ENCODE results near the gene FHIP2A. TPM values are rescaled to one million over a fixed set of nuclear protein-coding genes. Genes with fewer than 3 reads are reported as not detected.

FHIP2A gene
- total RNA-seq, 1 donor = 47.1 TPM

DNA sequence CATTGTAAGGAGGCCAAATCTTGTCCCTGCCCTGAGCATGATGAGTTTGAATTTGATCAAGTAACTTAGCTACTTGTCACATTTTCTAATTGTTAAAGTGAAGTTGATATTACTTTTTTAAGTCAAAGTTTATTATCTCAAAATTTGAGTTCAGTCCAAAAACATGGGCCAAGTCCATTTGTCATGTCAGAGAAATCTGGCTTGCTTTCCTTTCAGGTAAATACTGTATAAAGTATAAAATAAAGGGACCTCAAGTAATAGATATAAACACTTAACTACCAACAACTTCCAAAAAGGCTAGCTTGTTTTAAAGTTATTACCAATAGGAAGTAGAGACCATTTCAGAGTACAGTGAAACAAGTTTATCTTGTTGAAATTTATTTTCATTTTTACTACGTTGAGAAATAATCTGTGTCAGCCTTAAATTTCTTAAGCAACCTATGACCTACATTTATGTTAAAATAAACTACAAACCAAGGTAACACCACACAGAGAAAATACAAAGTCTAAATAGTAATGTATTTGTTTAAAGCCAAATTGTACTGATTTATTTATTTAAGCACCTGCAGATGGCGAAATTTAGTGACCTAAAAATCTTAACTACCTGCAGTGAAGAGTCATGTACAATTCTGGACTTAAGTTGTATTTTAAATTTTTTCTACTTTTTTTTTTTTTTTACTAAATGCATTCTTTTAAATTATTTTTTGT lies 36.5 kb downstream of the FHIP2A start:
- Histone ChIP-seq H3K4me3 (ENCODE audit: low read length) (no peak overlapping the region), H3K9me3 (ENCODE audit: low read depth, low read length) (no peaks in the 10 kb centered on the region), H3K4me1 (ENCODE audit: insufficient read depth, low read length) (no peaks in the 10 kb centered on the region), H3K27me3 (ENCODE audit: insufficient read depth, low read length) (no peaks in the 10 kb centered on the region)

GRCh38 chr10:114859222-114859621 lies 37.6 kb downstream of the FHIP2A start:
- Histone ChIP-seq H3K27me3 (ENCODE audit: insufficient read depth, low read length) (no peaks in the 10 kb centered on the region), H3K4me1 (ENCODE audit: insufficient read depth, low read length) (no peaks in the 10 kb centered on the region), H3K4me3 (ENCODE audit: low read length) (no peak overlapping the region), H3K9me3 (ENCODE audit: low read depth, low read length) (no peaks in the 10 kb centered on the region)

DNA sequence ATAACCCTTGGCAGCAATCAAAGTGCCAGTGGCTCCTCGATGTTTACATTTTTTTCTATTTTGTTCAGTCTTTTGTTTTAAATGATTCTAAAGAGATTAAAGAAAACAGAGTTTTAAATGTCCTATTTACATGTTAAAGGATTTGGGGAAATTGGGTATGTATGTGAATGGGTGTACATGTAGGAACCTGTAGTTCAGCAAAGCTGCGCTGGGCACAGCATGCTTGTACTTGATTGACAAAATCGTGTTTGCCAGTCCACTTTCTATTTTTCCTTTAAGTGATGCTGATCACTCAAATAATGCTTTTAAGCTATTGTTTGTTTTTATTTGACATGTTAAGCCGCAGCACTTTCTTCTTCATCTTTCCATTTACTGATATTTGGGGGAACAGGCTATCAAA lies 40.9 kb downstream of the FHIP2A start:
- no peaks in the 10 kb centered on the region for H3K9me3 ChIP-seq (ENCODE audit: low read depth, low read length)
- no peaks in the 10 kb centered on the region for H3K27me3 ChIP-seq (ENCODE audit: insufficient read depth, low read length)
- no peak overlapping the region for H3K4me3 ChIP-seq (ENCODE audit: low read length)
- no peaks in the 10 kb centered on the region for H3K4me1 ChIP-seq (ENCODE audit: insufficient read depth, low read length)

- H3K9me3 ChIP-seq (ENCODE audit: low read depth, low read length) = no peaks in the 10 kb centered on the region
- H3K4me3 ChIP-seq (ENCODE audit: low read length) = no peak overlapping the region
- H3K27me3 ChIP-seq (ENCODE audit: insufficient read depth, low read length) = no peaks in the 10 kb centered on the region
These were observed 45.8 kb downstream of the FHIP2A start for GRCh38 chr10:114867365-114867764.

DNA sequence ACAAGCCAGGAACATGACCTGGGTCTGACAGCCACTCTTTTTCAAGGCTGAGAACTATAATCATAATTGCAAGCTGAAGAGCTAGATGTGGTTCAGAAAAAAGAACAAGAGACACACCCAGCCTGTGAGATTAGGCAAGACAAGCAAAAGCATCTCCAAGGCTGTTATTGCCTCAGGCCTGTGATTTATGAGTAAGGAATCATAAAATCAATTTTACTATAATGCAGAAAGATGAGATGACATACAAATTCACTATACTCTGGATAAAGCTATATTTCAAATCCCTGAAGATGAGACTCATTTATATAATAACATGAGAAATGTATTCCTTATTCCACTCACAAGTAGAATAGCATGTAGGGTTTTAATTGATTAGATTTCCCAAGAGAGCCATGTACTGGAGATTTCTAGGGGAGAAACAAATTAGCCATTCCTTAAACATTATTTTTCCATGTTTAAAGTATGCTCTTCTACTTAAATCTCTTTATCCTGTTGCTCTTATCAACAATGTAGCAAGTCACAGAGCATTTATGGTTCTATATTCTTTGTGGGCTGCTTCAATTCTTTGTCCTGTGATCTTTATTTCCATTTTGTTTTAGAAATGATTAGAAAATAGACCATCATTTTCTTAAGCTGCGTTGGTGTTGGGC lies 47.4 kb downstream of the FHIP2A start:
- Histone ChIP-seq H3K4me1 (ENCODE audit: insufficient read depth, low read length) (no peaks in the 10 kb centered on the region), H3K9me3 (ENCODE audit: low read depth, low read length) (no peaks in the 10 kb centered on the region), H3K4me3 (ENCODE audit: low read length) (no peak overlapping the region), H3K27me3 (ENCODE audit: insufficient read depth, low read length) (no peaks in the 10 kb centered on the region)

More at GRCh38 chr10:114867365-114867764, 45.8 kb downstream of the FHIP2A start:
- H3K4me1 ChIP-seq (ENCODE audit: insufficient read depth, low read length) = no peaks in the 10 kb centered on the region

- H3K9me3 ChIP-seq (ENCODE audit: low read depth, low read length) = no peaks in the 10 kb centered on the region
- no peaks in the 10 kb centered on the region for H3K4me1 ChIP-seq (ENCODE audit: insufficient read depth, low read length)
- H3K4me3 ChIP-seq (ENCODE audit: low read length) = no peak overlapping the region
- no peaks in the 10 kb centered on the region for H3K27me3 ChIP-seq (ENCODE audit: insufficient read depth, low read length)
These were observed 47.9 kb downstream of the FHIP2A start for GRCh38 chr10:114869520-114869892.

GRCh38 chr10:114870486-114870885 lies 48.9 kb downstream of the FHIP2A start:
- no peaks in the 10 kb centered on the region for H3K27me3 ChIP-seq (ENCODE audit: insufficient read depth, low read length)
- H3K4me3 ChIP-seq (ENCODE audit: low read length) = no peak overlapping the region
- H3K9me3 ChIP-seq (ENCODE audit: low read depth, low read length) = no peaks in the 10 kb centered on the region
- H3K4me1 ChIP-seq (ENCODE audit: insufficient read depth, low read length) = peaks cover 7% of the 10 kb centered on the region

GRCh38 chr10:114871379-114871778 lies 49.8 kb downstream of the FHIP2A start:
- H3K9me3 ChIP-seq (ENCODE audit: low read depth, low read length) = no peaks in the 10 kb centered on the region
- H3K4me1 ChIP-seq (ENCODE audit: insufficient read depth, low read length) = peaks cover 8% of the 10 kb centered on the region
- H3K4me3 ChIP-seq (ENCODE audit: low read length) = no peak overlapping the region
- no peaks in the 10 kb centered on the region for H3K27me3 ChIP-seq (ENCODE audit: insufficient read depth, low read length)

Other genes starting within 250 kb of the FHIP2A start
- 108 TPM for gene ABLIM1, start 163.5 kb upstream of the FHIP2A start, total RNA-seq
- 15.7 TPM for gene TRUB1, start 116.4 kb downstream of the FHIP2A start, total RNA-seq

Measured in mononuclear cell (primary cell).